GM19372 (cell line): Measurements from ENCODE around the gene FAM204A.

Experiments used
- ATAC-seq: cut with Tn5 transposase; IDR thresholded peaks from one replicate; pipeline ENCODE4 v1.9.1; 2021; ENCODE audit warnings: mild to moderate bottlenecking, low read depth, moderate library complexity; ENCODE audit not compliant: unreplicated experiment

Gene FAM204A

DNA sequence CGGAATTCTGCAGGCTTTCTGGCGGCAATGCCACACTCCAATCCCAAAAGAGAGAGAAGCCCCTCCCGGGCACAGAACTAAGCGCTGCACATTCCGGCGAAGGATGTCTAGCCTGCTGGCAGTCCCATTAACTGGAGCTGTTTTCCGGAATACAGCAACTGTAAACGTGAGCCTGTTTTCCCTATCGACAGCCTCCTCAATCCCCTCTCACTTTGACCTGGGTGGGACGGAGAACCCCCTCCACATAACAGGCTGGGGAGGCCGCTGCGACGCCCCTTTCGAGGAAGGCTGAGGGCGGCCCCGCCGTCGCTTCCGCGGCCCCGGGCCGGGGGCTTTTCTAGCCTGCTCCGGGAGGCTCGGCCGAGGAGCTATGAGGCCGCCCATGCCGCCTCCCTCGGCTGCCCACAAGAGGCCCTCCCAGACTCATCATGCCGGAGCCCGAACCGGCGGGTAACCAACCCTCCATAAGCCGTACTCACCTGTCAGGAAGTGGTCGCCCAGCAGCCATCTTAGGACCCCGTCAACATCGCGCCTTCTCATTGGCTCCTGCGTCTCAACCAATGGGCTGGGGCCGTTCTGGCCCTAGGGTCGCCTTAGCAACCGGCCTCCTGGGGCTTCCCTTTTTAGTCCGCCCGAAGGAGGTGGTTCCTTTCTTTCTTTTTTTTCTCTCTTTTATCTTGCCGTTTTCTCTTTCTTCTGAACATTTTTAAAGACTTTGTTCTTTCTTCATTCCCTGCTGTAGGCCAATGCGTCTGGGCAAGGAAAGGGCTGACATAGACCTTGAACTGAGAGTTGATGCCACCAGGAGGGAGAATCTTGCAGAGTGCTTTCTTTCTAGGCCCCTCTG, at the start of gene FAM204A:
FAM204A (minus strand) TSS at position 534 of the 847 bp plus-strand sequence. CDS start 5,909 bp downstream, outside the sequence.
- ATAC-seq: peak; percentile 100

DNA sequence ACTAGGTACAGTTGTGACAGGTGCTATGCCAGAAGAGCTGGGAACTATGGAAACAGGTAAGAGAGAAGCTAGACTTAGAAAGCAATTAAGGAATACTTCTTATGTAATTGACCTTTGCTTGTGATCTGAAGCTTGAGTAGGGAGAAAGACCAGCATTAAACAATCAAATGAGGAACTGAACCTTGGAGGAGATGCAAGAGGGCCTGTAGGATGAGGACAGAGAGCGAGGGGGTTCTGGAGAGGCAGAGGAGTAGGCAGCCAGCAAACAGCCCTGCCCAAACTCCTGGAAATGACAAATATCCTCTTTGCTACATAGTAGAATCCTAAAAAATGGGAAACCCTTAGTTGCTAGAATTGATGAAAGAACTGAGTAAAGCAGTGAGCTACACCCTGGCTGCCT, 41.6 kb upstream of the FAM204A start:
- ATAC-seq: no peak

DNA sequence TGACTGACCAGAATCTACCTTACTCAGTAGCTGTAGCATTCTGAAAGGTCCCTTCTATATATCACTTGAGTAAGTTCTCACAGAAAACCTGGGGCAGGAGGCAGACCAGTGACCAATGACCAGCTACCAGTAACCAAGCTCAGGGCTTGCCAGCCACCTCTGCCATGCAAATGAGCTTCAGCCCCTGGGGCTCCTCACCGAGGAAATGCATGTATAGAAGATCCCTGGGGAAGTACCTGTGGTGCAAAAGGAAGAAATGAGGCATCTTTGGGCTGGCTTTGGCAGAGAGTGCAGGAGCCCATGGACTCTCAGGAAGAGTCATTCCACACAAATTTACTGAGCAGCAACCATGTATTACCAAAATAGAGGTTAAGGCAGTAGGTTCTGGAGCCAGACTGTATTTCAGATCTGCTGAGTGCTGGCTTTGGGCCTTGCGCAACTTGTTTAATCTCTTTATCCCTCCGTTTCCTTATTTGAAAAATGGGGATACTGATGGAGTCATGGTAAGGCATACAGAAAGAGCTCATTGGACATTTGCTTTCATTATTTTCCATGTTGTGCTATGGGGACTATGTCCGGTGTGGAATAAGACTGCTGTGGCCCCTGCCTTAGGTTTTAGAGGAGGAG, 41.1 kb upstream of the FAM204A start:
- no peak for ATAC-seq

DNA sequence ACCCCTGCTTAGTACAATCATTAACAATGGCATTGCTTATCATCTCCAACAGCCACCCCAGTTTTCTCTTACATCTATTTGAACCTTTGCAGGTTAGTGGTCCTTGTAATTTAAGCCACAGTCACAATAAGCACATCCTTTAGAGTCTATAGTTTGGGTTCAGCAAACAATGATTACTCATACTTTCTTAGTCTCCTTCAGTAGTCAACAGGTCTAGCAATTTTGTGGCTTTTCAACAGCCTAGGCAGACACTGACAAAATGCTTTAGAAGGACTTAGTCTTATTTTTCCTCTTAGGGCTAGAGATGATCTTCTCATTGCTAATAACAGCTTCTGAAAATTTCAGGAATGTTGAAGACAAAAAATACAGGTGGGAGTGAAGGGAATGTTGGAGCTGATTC, 32.3 kb upstream of the FAM204A start:
- ATAC-seq: no peak

DNA sequence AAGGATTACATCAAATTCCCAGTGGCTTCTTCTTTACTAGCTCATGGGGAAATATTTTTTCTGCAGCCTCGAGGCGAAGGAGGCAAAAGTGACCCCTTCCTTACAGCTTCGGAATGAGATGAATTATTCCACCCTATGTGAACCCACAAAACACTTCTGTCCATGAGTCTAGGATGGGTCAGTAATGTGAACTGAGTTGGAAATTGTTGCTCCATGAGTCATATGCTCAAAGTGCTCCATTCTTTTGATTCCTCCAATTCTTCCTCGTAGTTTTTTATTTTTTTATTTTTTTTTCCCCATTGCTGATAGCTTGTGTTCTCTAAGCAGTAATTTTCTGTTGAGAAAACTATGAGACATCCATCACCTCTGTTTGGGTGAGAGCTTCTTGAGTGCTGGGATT, 31.7 kb upstream of the FAM204A start:
- ATAC-seq: no peak

DNA sequence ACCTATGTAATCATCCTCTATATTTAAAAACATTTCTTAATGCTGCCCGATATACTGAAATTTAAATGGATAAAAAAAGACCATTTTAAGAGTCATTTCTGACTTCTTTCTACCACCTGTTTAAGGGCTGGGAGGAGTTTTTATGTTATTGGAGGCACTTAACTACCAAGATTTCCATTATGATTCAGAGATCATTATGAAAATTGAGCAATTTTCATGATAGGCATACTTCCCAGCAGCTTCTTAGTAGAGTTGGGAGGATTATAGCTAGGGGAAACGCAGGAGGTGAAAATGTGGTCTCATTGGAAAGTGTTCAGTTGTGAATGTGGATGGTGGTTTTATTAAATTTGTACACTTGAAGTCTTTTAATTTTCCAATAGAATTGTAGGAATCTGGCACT, 28.4 kb upstream of the FAM204A start:
- ATAC-seq: no peak

DNA sequence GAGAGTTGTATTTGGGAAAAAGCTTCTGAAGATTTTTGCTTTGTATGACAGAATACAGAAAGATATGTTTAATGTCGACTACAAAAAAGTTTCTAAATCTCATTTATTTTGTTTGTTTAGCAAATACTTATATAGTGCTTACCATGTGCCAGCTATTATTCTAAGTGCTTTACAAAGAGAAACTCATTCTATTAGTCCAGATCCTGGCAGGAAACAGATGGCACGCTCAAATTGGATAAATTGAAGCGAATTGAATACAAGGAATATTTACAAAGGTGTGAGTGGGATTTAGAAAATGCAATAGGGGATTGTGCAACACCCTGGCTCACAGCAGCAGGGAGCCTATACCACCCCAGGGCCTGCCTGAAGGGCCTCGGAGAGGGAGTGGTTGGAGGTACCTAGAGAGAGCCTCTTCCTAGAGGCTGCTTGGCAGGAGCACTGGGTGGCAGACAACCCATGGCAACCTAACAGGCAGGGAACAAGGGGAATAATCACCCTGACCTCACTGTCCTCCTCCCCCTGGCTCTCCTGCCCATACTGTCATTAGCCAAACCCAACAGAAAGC, 27.6 kb upstream of the FAM204A start:
- ATAC-seq: no peak

DNA sequence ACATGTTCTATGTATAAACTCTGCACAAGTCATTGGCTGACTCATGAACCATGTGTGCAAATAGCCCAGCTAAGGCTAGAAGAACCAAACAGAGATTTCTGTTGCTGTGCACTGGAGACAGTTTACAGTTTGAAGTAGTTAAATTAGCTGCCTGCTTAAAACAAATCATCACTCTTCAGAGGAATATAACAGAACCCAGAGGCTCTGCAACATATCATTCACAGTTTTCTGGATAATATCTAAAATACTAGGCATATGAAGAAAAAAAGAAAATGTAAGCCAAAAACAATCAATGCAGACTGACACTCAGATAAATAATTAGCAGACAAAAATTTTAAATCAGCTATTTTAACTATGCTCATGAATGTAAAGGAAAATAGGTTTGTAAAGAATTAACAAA, 23.6 kb upstream of the FAM204A start:
- ATAC-seq: no peak

DNA sequence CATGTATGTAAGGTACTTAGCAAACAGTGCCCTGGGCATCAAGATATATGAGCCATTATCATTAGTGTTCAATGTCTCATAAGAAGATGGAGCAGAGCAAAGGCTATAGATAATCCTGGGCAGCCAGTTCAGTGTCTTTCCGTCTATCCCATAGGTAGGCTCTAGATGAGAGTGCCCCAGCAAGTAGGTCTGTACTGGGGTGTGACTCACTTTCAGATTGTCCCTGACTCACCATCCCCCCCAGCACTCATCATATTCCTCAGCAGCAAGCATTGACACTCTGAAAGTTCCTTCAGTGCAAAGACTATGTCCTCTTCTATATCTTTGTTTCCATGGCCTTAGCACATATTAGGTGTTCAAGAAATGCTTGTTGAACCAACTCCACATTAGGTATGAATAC, 20.0 kb upstream of the FAM204A start:
- no peak for ATAC-seq

DNA sequence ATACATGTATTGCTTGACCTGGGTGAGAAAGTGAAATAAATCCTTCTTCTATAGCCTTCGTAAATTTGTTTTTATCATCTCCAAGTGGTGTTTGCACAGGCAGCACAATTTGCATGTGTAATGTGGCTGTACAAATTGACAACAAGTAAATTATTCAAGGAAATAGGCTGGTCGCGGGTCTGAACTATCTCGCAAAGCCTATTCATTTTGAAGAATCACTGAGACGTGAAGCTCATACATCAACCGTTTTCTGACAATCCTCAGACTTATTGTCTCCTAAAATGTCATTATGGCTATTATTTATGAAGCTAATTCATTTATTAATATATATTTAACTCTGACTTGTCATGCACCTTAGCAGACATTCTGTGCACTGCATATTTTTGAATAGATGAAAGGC, 16.2 kb upstream of the FAM204A start:
- ATAC-seq: no peak

DNA sequence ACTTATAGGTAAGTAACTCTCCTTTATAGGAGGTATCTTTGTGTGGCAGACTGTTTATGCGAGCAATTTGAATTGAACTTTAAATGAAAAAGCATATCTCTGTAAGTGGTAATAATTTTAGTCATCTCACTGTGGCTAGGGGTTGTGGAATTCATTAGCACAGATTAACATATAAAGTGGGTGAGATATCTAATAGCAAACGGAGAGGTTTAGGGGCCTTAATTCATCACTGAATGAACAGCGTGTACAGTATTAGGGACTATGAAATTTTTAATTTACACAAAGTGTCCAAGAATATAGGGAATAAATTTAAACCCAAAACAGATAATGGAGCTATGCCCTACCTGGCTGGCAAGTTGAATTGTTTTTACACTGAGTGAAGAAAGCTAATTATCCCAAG, 15.7 kb upstream of the FAM204A start:
- no peak for ATAC-seq

DNA sequence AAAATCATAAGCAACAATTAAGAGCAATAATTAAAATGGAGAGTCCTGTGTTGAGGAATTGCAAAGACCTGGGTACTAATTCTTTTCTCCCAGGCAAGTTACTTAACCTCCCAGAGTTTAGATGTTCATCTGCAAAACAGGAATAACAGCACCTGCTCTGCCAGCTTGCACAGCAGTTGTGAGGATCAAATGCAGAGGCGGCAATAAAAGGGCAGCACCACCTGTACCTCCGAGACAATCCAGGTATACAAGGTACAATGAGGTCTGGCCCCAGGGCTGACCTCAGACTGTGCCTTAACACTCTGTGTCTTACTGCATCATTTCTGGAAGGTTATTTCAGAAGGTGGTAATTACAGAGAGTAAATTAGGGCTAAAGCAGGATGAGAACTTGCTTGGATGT, 14.5 kb upstream of the FAM204A start:
- no peak for ATAC-seq

DNA sequence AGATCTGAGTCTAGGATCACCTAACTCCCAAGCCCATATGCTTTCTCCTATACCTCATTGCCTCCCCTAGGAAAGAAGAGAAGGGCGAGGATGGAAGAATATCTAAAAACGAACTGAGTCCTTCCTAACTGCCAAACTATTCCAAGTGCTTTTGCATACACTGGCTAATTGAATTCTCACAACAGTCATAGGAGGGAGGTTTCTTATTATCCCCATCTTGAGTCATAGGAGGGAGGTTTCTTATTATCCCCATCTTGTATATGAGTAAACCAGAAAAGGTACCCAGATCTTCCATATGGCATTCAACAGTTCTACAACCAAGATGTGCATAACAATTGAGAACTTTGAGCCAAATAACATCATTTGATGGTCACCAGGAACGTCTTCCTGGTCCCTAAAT, 13.1 kb upstream of the FAM204A start:
- ATAC-seq: no peak

DNA sequence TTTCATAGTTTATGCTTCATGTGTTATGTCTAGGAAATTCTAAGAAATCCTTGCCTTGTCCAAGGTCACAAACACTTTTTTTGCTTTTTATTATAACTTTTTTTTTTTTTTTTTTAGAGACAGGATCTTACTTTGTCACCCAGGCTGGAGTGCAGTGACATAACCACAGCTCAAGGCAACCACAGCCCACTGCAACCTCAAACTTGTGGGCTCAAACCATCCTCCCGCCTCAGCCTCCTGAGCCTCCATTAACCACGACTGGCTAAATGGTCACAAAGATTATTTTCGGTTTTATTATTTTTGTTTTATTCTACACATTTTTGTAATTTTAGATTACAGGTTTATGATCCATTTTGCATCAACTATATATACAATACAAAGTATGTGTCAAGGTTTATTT, 7.1 kb upstream of the FAM204A start:
- no peak for ATAC-seq

DNA sequence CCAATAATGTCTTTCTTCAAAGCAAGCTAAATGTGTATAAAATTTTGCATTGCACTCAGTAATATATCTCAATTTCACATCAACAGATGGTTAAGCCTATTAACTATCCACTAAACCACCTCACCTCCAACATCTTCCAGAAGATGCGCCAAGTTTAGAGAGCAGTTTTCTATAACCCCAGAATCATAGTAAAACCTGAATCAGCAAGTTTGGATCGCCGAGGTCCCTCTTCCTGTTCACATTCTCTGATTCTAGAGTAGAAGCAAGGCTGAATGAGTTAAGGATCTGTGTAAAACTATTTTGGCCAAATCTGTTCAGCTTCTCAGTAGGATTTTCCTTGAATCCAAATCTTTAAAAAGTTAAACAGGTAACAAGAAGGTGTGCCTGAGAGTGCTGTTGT, 1.4 kb upstream of the FAM204A start:
- ATAC-seq: no peak

DNA sequence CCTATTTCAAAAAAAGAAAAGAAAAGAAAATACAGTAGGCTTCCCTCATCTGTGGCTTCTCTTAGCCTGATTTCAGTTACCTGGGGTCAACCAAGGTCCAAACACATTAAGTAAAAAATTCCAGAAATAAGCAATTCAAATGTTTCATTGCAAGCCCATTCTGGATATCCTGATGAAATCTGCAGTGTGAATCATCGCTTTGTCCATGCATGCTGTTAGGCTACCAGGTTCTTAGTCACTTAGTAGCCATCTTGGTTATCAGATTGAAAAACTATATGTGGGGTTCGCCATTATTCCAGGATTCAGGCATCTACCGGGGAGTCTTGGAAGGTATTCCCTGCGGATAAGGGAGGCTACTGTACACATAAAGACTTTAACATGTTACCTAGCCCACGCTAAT, 991 bp upstream of the FAM204A start:
- no peak for ATAC-seq

DNA sequence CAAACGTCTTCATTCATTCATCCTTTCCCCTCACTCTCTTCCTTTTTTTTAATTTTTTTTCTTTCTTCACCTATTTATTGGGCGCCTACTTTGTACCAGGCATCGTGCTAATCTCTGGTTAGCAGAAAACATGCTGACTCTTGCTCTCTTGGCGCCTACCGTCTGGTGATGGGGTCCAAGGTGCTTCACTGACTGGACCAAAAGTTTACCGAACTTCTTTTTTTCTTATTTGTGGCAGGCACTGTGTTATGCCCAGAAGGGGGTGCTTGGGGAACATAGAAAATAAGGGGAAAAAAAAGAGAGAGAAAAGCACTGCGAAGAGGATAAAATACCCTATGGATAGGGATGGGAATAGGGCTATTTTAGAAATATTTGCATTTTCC, 505 bp upstream of the FAM204A start:
- ATAC-seq: no peak

DNA sequence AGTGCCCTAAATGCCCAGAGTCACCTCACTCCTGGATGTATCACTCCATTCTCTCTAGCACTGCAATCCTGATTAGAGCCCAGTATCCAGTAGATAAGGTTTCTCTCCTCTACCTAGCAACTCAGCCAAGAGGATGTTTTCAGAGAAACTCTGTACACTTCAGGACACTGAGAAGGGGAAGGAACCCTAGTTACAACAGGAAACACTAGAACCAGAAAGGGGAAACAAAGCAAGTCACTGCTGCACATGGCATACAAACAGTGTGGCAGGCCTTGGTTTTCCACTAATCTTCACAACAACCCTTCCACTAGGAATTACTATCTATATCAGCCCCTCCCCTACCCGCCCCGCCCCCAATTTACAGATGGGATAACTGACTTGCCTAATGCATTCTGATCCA, 1.6 kb downstream of the FAM204A start:
- no peak for ATAC-seq

DNA sequence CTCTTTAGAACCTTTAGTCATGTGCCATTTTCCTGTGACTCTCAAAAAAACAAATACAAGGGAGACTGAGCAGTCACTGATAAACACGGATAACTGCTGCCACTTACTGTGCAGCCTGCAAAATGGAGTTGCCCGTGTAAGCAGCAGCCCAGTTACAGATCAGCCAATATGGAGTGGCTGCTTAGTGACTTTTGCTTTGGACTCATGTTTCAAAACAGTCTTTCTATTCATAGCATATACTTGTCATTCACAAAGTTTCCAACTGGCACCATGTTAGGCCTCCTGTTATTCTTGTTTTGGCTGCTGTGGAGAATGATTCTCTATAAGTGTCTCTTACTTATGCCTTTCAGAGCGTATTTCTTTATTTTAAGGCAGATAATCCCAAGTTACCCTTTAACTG, 3.0 kb downstream of the FAM204A start:
- ATAC-seq: no peak

DNA sequence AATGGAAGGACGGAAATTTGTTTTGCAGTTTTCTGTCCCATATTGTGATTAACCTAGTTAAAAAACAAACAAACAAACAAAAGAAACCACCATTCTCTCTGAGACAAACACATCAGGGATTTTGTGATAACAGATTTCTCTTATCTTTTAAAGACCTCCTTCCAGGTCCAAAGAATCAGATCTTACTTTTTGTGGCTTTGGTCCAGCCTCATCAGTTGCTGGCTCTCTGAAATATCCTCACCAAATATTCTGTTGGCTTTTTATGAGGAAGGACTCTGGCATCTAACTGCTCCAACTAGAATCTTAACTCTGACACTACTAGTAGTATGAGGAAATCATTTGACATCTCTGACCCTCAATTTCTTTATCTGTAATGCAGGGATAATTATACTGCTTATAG, 4.8 kb downstream of the FAM204A start:
- no peak for ATAC-seq

DNA sequence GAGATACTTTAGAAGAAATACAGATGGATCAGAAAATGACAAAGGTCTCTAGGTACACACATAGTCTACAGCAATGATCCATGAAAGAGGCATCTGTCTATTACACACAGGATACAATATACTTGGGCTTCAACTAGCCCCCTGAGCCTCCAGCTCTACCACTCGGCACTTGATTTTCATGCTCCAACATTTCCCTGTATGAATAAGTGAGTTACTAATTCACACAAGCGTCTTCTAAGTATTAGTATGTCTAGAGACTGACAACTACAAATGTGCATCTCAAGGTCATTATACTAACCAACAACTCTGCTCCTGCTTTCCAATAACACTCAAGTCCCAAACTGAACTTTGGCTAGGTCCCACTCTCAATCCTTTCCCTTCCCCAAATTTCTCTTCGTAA, 8.3 kb downstream of the FAM204A start:
- no peak for ATAC-seq
